ENCODE results near the gene C1QL1. TPM values are rescaled to one million over a fixed set of nuclear protein-coding genes. Genes with fewer than 3 reads are reported as not detected.
A peak's percentile ranks its signal among the peaks of the same experiment; 100 is the strongest.

C1QL1 gene
- total and polyA plus RNA-seq, 9 donors, result 0.20 to 6.0 (median 0.87) TPM; not detected in 3

DNA sequence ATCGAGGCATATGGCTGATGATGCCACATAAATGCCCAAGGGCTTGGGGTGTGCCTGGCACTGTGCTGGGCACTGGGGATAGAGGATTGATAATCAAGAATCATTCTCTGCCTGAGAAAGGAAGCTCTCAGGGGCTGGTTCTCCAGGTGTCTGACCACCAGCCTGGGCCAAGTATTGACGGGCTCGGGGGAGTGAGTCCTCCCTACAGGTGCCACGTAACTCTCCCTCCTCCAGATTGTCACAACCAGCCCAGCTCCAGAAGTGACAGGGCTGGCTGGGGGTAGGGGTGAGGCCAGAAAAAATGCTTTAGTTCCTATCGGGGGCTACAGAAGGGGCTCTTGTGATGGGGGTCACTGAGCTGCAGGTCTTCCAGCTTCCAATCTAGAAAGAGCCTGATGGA is 10.7 kb upstream of the C1QL1 start:
- Histone ChIP-seq H3K36me3 (no peaks in the 10 kb centered on the region), H3K4me1 (ENCODE audit: insufficient read depth) (peaks cover 24% of the 10 kb centered on the region), H3K27ac (peak overlapping the region in 1 of 2 donors; percentile 64), H3K27me3 (no peaks in the 10 kb centered on the region), H3K9me3 (no peaks in the 10 kb centered on the region), H3K4me3 (no peak overlapping the region)
- intact Hi-C loops (cut with DNase I), result loop anchor here in 1 of 4 donors (5.0 kb wide), 1 partner anchor 33 kb away; no protein-coding TSS in a partner anchor
- WGBS, 3 donors, result 79 to 90% (median 83%) methylated on average over 5 of the region's 5 CpGs
- TF ChIP-seq CTCF (IDR thresholded peaks at IDR 0.05) (no peak), POLR2A (IDR thresholded peaks at IDR 0.05) (no peak), EP300 (IDR thresholded peaks at IDR 0.05) (no peak)
- no peak for DNase-seq

DNA sequence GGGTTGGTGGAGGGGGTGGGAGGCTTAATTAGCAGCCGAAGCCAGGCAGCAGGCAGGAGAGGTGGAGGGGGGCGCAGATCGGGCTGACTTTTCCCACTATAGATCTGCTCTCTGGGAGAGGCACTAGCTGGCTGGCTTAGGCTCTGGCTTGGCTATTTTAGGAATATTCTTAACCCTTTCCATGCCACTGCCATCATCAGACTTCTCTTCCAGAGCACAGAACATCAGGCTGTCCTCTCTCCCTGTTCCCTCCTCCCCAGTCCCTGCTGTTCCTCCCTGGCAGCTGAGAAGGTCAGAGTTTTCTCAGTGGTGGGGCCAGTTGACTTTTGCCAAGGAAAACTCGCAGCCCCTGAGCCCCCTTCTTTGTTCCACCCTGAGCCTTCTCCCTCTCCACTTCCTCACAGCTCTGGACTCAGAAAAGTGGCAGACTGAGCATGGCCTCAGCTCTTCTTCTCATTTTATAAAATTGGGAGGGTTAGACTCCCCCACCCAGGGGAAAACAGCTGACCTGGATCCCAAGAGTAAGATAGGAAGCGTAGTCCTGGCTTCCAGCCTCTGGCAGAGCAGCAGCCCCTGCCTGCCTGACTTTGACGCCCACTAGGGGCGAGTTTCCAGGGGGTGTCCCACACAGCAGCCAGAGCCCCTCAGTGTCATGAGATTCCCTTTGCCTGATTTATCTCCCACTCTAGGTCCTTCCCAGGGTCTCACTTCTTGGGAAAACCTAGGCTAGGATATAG is 9.9 kb upstream of the C1QL1 start:
- no peak overlapping the region for H3K4me3 ChIP-seq
- H3K27me3 ChIP-seq, result no peaks in the 10 kb centered on the region
- no peaks in the 10 kb centered on the region for H3K9me3 ChIP-seq
- H3K4me1 ChIP-seq (ENCODE audit: insufficient read depth), result peaks cover 24% of the 10 kb centered on the region
- DNase-seq, result peak in 2 of 5 donors; percentile 52 to 55
- 11 to 21% (median 11%) methylated on average over 7 of the region's 7 CpGs for WGBS, 3 donors
- H3K27ac ChIP-seq, result peak overlapping the region; percentile 18 to 64
- H3K36me3 ChIP-seq, result no peaks in the 10 kb centered on the region
- intact Hi-C loops (cut with DNase I), result loop anchor here in 2 of 4 donors (2.0 to 5.0 kb wide), 2 partner anchors 17 to 34 kb away; no protein-coding TSS in a partner anchor
- no peak for TF ChIP-seq CTCF (IDR thresholded peaks at IDR 0.05)
- TF ChIP-seq EP300 (IDR thresholded peaks at IDR 0.05), result no peak
- TF ChIP-seq POLR2A (IDR thresholded peaks at IDR 0.05), result no peak

DNA sequence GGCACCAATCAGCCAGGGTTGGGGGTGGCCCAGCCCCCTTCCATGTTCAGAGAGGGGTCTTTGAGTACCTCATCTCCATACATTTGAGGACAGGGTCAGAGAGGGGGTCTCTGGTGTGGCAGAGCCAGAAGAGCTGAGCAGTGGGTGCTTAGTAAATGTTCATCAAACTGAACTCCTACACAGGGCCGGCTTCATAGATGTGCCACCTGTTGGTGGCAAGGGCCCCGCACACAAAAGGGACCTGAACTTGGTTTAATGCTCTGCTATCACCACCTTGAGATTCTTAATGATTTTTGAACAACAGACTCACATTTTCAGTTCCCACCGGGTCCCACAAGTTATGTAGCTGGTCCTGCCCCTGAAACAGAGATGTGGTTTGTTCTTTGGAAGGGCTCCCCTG is 9.0 kb upstream of the C1QL1 start:
- intact Hi-C loops (cut with DNase I), result loop anchor here in 2 of 4 donors (2.0 to 5.0 kb wide), 2 partner anchors 16 to 35 kb away; no protein-coding TSS in a partner anchor
- H3K27ac ChIP-seq, result peak overlapping the region in 1 of 2 donors; percentile 64
- DNase-seq, result no peak
- TF ChIP-seq POLR2A (IDR thresholded peaks at IDR 0.05) (no peak), CTCF (IDR thresholded peaks at IDR 0.05) (no peak), EP300 (IDR thresholded peaks at IDR 0.05) (no peak)
- peaks cover 24% of the 10 kb centered on the region for H3K4me1 ChIP-seq (ENCODE audit: insufficient read depth)
- H3K36me3 ChIP-seq, result no peaks in the 10 kb centered on the region
- no peaks in the 10 kb centered on the region for H3K27me3 ChIP-seq
- H3K9me3 ChIP-seq, result no peaks in the 10 kb centered on the region
- H3K4me3 ChIP-seq, result no peak overlapping the region
- WGBS, 3 donors, result 53 to 68% (median 56%) methylated on average over 3 of the region's 3 CpGs

DNA sequence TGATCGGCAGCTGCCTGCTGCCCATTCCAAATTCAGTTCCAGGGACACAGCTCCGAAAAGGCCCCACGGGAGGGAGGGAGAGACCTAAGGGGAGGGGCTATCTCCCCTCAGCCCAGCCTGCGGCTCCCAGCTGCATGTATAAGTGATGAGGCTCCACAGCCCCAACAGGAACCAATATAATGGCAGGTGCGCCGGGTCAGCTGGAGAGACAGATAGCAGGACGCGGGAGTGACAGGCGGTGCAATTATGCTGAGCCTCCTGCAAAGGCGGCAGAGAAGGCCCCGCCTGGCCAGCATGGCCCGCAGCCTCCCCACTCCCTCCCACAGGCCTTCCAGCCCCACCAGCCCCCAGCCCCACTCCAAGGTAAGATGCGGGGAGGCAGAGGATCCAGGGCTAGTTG is 8.1 kb upstream of the C1QL1 start:
- TF ChIP-seq POLR2A (IDR thresholded peaks at IDR 0.05), result no peak
- TF ChIP-seq CTCF (IDR thresholded peaks at IDR 0.05), result no peak
- no peak for TF ChIP-seq EP300 (IDR thresholded peaks at IDR 0.05)
- intact Hi-C loops (cut with DNase I), result loop anchor here in 2 of 4 donors (2.0 to 5.0 kb wide), 2 partner anchors 15 to 36 kb away; no protein-coding TSS in a partner anchor
- DNase-seq, result no peak
- Histone ChIP-seq H3K9me3 (no peaks in the 10 kb centered on the region), H3K27ac (no peak overlapping the region), H3K36me3 (no peaks in the 10 kb centered on the region), H3K4me3 (no peak overlapping the region), H3K27me3 (no peaks in the 10 kb centered on the region), H3K4me1 (ENCODE audit: insufficient read depth) (peaks cover 23% of the 10 kb centered on the region)
- WGBS, 3 donors, result 74 to 80% (median 74%) methylated on average over 13 of the region's 13 CpGs

Measured in ovary (tissue), 9 donors.